Progenitor cell of endocrine pancreas (in vitro differentiated cells): ENCODE measurements around the gene NPR1. TPM values are rescaled to one million over a fixed set of nuclear protein-coding genes. Genes with fewer than 3 reads are reported as not detected.

Experiments
- DNase-seq: peaks from one replicate; pipeline ENCODE4 v3.0.0; 2021; ENCODE audit warnings: low spot score; ENCODE audit not compliant: unreplicated experiment
- H3K27ac Mint-ChIP-seq: 2 replicates; pipeline ENCODE4 v1.8.0; 2021; ENCODE audit warnings: mild to moderate bottlenecking, moderate library complexity, mixed read lengths
- H3K27me3 Mint-ChIP-seq: 2 replicates; pipeline ENCODE4 v1.8.0; 2021; ENCODE audit warnings: mixed read lengths
- H3K36me3 Mint-ChIP-seq: 2 replicates; pipeline ENCODE4 v1.8.0; 2022; ENCODE audit warnings: mixed read lengths; ENCODE audit not compliant: insufficient read depth
- H3K4me1 Mint-ChIP-seq: 2 replicates; pipeline ENCODE4 v1.8.0; 2021; ENCODE audit warnings: low read depth, mixed read lengths
- H3K4me3 Mint-ChIP-seq: 2 replicates; pipeline ENCODE4 v1.8.0; 2021; ENCODE audit warnings: low read depth, mild to moderate bottlenecking, moderate library complexity, mixed read lengths
- H3K9me3 Mint-ChIP-seq: 2 replicates; pipeline ENCODE4 v1.8.0; 2021; ENCODE audit warnings: low read depth, mixed read lengths
- CTCF ChIP-seq: fragments of 200-600 bp; sonication (generic); IDR thresholded peaks from one replicate; pipeline ENCODE4 v1.5.0; 2021; ENCODE audit warnings: antibody characterized with exemption, mild to moderate bottlenecking; ENCODE audit not compliant: unreplicated experiment
- microRNA-seq: library from miRNA; unstranded; fragments of <30 nt; microRNA quantifications from one replicate; pipeline ENCODE4 v1.1.0, GENCODE V29; 2020; ENCODE audit warnings: borderline number of aligned reads; ENCODE audit not compliant: unreplicated experiment
- total RNA-seq: library from RNA; stranded (reverse); gene quantifications from 2 replicates; pipeline ENCODE4 v1.2.1, GENCODE V29; 2021

Gene NPR1
- total RNA-seq, 1 donor from 2014 or later: 0.41 TPM

GRCh38 chr1:153733970-153734369 is 55.5 kb downstream of the NPR1 start:
- H3K4me3 Mint-ChIP-seq: peak overlapping the region; percentile 16
- no peaks in the 10 kb centered on the region for H3K27me3 Mint-ChIP-seq
- peaks cover 11% of the 10 kb centered on the region for H3K36me3 Mint-ChIP-seq
- H3K4me1 Mint-ChIP-seq: peaks cover 34% of the 10 kb centered on the region
- peak overlapping the region; percentile 78 for H3K27ac Mint-ChIP-seq
- H3K9me3 Mint-ChIP-seq: no peaks in the 10 kb centered on the region
- no peak for TF ChIP-seq CTCF
- DNase-seq: no peak

GRCh38 chr1:153734396-153735089 is 56.1 kb downstream of the NPR1 start:
- H3K27ac Mint-ChIP-seq: peak overlapping the region; percentile 78
- no peaks in the 10 kb centered on the region for H3K9me3 Mint-ChIP-seq
- TF ChIP-seq CTCF: no peak
- H3K4me3 Mint-ChIP-seq: peak overlapping the region; percentile 16
- H3K36me3 Mint-ChIP-seq: peaks cover 11% of the 10 kb centered on the region
- DNase-seq: no peak
- H3K27me3 Mint-ChIP-seq: no peaks in the 10 kb centered on the region
- peaks cover 29% of the 10 kb centered on the region for H3K4me1 Mint-ChIP-seq

- no peak for DNase-seq
- no peak for TF ChIP-seq CTCF
- H3K4me1 Mint-ChIP-seq: peaks cover 26% of the 10 kb centered on the region
- H3K27me3 Mint-ChIP-seq: no peaks in the 10 kb centered on the region
- no peak overlapping the region for H3K4me3 Mint-ChIP-seq
- H3K9me3 Mint-ChIP-seq: no peaks in the 10 kb centered on the region
- H3K36me3 Mint-ChIP-seq: peaks cover 11% of the 10 kb centered on the region
- H3K27ac Mint-ChIP-seq: peak overlapping the region; percentile 78
Measured at GRCh38 chr1:153735090-153735420, 56.6 kb downstream of the NPR1 start.

- Mint-ChIP-seq H3K27ac (peak overlapping the region; percentile 91), H3K27me3 (no peaks in the 10 kb centered on the region), H3K36me3 (peaks cover 21% of the 10 kb centered on the region), H3K9me3 (no peaks in the 10 kb centered on the region), H3K4me3 (peak overlapping the region; percentile 3), H3K4me1 (peaks cover 33% of the 10 kb centered on the region)
- DNase-seq: no peak
- no peak for TF ChIP-seq CTCF
Measured at GRCh38 chr1:153741986-153742385, 63.5 kb downstream of the NPR1 start.

GRCh38 chr1:153742411-153743142 is 64.1 kb downstream of the NPR1 start:
- no peak for TF ChIP-seq CTCF
- DNase-seq: no peak
- Mint-ChIP-seq H3K36me3 (peaks cover 23% of the 10 kb centered on the region), H3K9me3 (no peaks in the 10 kb centered on the region), H3K27ac (peak overlapping the region; percentile 91), H3K4me1 (peaks cover 33% of the 10 kb centered on the region), H3K4me3 (peak overlapping the region; percentile 40), H3K27me3 (no peaks in the 10 kb centered on the region)

Small RNAs within 50 kb of the gene (microRNA-seq; reads per million reads assigned to microRNA genes)
- not detected for gene MIR8083

Other genes starting within 250 kb of the NPR1 start
- gene S100A7, start 218.0 kb upstream of the NPR1 start, total RNA-seq: not detected in 2 replicates
- 12.5 and 14.8 TPM in 2 replicates for gene S100A6, start 142.7 kb upstream of the NPR1 start, total RNA-seq
- gene S100A5, start 137.8 kb upstream of the NPR1 start, total RNA-seq: not detected in 2 replicates
- gene S100A4, start 132.9 kb upstream of the NPR1 start, total RNA-seq: 7.6 and 11.1 TPM in 2 replicates
- 0.46 and 1.5 TPM in 2 replicates for gene S100A3, start 129.4 kb upstream of the NPR1 start, total RNA-seq
- gene S100A2, start 112.8 kb upstream of the NPR1 start, total RNA-seq: 0.36 and 1.6 TPM in 2 replicates
- gene S100A16, start 65.6 kb upstream of the NPR1 start, total RNA-seq: 46.8 and 50.2 TPM in 2 replicates
- 1.4 and 2.8 TPM in 2 replicates for gene S100A14, start 62.4 kb upstream of the NPR1 start, total RNA-seq
- gene S100A13, start 51.2 kb upstream of the NPR1 start, total RNA-seq: 63.6 and 67.5 TPM in 2 replicates
- gene S100A1, start 50.3 kb upstream of the NPR1 start, total RNA-seq: 0.80 TPM in 1 of 2 replicates, not detected in the other
- gene CHTOP, start 44.6 kb upstream of the NPR1 start, total RNA-seq: 128 and 129 TPM in 2 replicates
- 38.0 and 42.3 TPM in 2 replicates for gene SNAPIN, start 20.0 kb upstream of the NPR1 start, total RNA-seq
- 261 and 262 TPM in 2 replicates for gene ILF2, start 7.7 kb upstream of the NPR1 start, total RNA-seq
- 145 and 152 TPM in 2 replicates for gene INTS3, start 49.4 kb downstream of the NPR1 start, total RNA-seq
- 29.5 and 36.6 TPM in 2 replicates for gene SLC27A3, start 96.7 kb downstream of the NPR1 start, total RNA-seq
- 48.8 and 52.6 TPM in 2 replicates for gene GATAD2B, start 244.3 kb downstream of the NPR1 start, total RNA-seq